Gastrocnemius medialis (tissue), 4 donors: ENCODE data around the gene SARS2. TPM values are rescaled to one million over a fixed set of nuclear protein-coding genes. Genes with fewer than 3 reads are reported as not detected.

Experiments used
- ATAC-seq, 2 donors: fragments of 150-250 bp; one replicate each; pipeline ENCODE4 v1.9.1; 2016
- DNase-seq, 2 donors: peaks; one replicate each; pipeline ENCODE4 v3.0.0-alpha.2; 2019
- H3K27ac ChIP-seq, 4 donors: fragments of 200-600 bp; sonication (generic); 1 replicate in 1 of 4; 2 replicates in 3 of 4; pipeline ENCODE4 v1.5.1; 2016 to 2018; ENCODE audit warnings: mild to moderate bottlenecking in 2 of 4, moderate library complexity in 1 of 4
- H3K27me3 ChIP-seq, 3 donors: fragments of 200-600 bp; sonication (generic) in 2 of 3; 1 replicate in 1 of 3; 2 replicates in 2 of 3; pipeline versions ENCODE4 v1.5.1 to v1.6.0; 2016 to 2019; ENCODE audit warnings: mild to moderate bottlenecking in 1 of 3, moderate library complexity in 1 of 3
- H3K36me3 ChIP-seq, 2 donors: fragments of 200-600 bp; sonication (generic) in 1 of 2; one replicate each; pipeline ENCODE4 v1.5.1; 2017 to 2018
- H3K4me1 ChIP-seq, 2 donors: fragments of 200-600 bp; sonication (generic) in 1 of 2; one replicate each; pipeline ENCODE4 v1.5.1; 2016 to 2017; ENCODE audit warnings: mild to moderate bottlenecking in 2 of 2
- H3K4me3 ChIP-seq, 4 donors: fragments of 200-600 bp; sonication (generic) in 3 of 4; 1 replicate in 1 of 4; 2 replicates in 3 of 4; pipeline ENCODE4 v1.5.1; 2016 to 2019; ENCODE audit warnings: mild to moderate bottlenecking in 2 of 4
- H3K9me3 ChIP-seq, 3 donors: fragments of 200-600 bp; sonication (generic) in 2 of 3; 1 replicate in 1 of 3; 2 replicates in 2 of 3; pipeline ENCODE4 v1.5.1; 2016 to 2019
- POLR2A ChIP-seq, 2 donors: fragments of 450-650 bp; IDR thresholded peaks; one replicate each; pipeline ENCODE4 v1.6.1; 2017; ENCODE audit warnings: antibody characterized with exemption in 2 of 2, mild to moderate bottlenecking in 2 of 2, moderate library complexity in 2 of 2
- in situ Hi-C, 4 donors: fragments of 200-750 bp; cut with MboI; loops; one replicate each; pipeline versions ENCODE4 v1.15.0 to v1.8.0; 2017; ENCODE audit warnings: low sequenced_read_pairs in 4 of 4
- intact Hi-C: fragments of 100-400 bp; cut with DNase I; formaldehyde crosslinking; loops from one replicate; pipeline ENCODE4 v1.15.1; 2023; ENCODE audit warnings: low total_unique reads
- total RNA-seq, 4 donors: library from RNA; depleted of rRNA; stranded (reverse); fragments of >200 nt; gene quantifications; one replicate each; pipeline versions ENCODE4 v1.1.0 to v1.2.3, GENCODE V29; 2016
- TF ChIP-seq, protein P1 (sequence below), 5 experiments: fragments of 450-650 bp in 3 of 5; fragments of 200-600 bp in 2 of 5; sonication (generic) in 2 of 5; IDR thresholded peaks in 4 of 5; conservative IDR thresholded peaks in 1 of 5; 1 replicate in 4 of 5; 2 replicates in 1 of 5; pipeline ENCODE4 v1.5.1; 2016 to 2019; ENCODE audit warnings: antibody characterized with exemption in 5 of 5, mild to moderate bottlenecking in 3 of 5, moderate library complexity in 3 of 5

SARS2 gene
- total RNA-seq, 4 donors from 2014 or later, result 12.1 to 30.0 (median 27.8) TPM

DNA sequence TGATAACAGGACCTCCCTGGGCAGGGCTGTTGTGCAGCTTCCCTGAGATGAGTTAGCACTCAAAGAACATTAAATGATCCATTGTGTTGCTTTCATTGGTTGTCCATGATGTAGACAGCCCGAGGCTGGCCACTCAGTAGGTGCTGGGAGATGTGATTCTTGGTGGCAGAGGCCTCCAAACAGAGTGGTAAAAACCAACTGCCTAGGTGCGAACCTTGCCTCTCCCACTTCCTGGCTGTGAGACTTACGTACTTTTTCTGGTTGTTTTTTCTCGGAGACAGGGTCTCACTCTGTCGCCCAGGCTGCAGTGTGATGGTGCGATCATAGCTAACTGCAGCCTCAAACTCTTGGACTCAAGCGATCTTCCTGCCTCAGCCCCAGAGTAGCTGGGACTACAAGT is 6.2 kb downstream of the SARS2 start:
- H3K27me3 ChIP-seq, result no peaks in the 10 kb centered on the region
- no peaks in the 10 kb centered on the region for H3K9me3 ChIP-seq
- in situ Hi-C loops, result loop anchor here in 2 of 4 donors (10.0 to 25.0 kb wide), 2 partner anchors 187 to 520 kb away; partner anchors contain the start of genes CAPN12 (in 2 of the 2) and FAM98C (in 1 of the 2)
- no peak overlapping the region for H3K4me3 ChIP-seq
- intact Hi-C loops, result no loop called here
- H3K27ac ChIP-seq, result no peak overlapping the region
- no peak for ATAC-seq
- H3K36me3 ChIP-seq, result peaks cover 0 to 18% of the 10 kb centered on the region in 2 donors
- TF ChIP-seq, protein P1, sequence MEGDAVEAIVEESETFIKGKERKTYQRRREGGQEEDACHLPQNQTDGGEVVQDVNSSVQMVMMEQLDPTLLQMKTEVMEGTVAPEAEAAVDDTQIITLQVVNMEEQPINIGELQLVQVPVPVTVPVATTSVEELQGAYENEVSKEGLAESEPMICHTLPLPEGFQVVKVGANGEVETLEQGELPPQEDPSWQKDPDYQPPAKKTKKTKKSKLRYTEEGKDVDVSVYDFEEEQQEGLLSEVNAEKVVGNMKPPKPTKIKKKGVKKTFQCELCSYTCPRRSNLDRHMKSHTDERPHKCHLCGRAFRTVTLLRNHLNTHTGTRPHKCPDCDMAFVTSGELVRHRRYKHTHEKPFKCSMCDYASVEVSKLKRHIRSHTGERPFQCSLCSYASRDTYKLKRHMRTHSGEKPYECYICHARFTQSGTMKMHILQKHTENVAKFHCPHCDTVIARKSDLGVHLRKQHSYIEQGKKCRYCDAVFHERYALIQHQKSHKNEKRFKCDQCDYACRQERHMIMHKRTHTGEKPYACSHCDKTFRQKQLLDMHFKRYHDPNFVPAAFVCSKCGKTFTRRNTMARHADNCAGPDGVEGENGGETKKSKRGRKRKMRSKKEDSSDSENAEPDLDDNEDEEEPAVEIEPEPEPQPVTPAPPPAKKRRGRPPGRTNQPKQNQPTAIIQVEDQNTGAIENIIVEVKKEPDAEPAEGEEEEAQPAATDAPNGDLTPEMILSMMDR (IDR thresholded peaks at IDR 0.05 in 4 of 5, conservative IDR thresholded peaks at IDR 0.05 in 1 of 5), result no peak
- TF ChIP-seq POLR2A (IDR thresholded peaks at IDR 0.05), result no peak
- peaks cover 0 to under 1% of the 10 kb centered on the region in 2 donors for H3K4me1 ChIP-seq
- no peak for DNase-seq

- TF ChIP-seq, protein P1 (IDR thresholded peaks at IDR 0.05 in 4 of 5, conservative IDR thresholded peaks at IDR 0.05 in 1 of 5), result no peak
- TF ChIP-seq POLR2A (IDR thresholded peaks at IDR 0.05), result no peak
- Histone ChIP-seq H3K36me3 (peaks cover 0 to 18% of the 10 kb centered on the region in 2 donors), H3K4me3 (no peak overlapping the region), H3K27ac (no peak overlapping the region), H3K27me3 (no peaks in the 10 kb centered on the region), H3K4me1 (no peaks in the 10 kb centered on the region), H3K9me3 (no peaks in the 10 kb centered on the region)
- intact Hi-C loops (no loop called here), in situ Hi-C loops (loop anchor here in 2 of 4 donors (10.0 to 25.0 kb wide), 2 partner anchors 185 to 518 kb away; partner anchors contain the start of genes CAPN12 (in 2 of the 2) and FAM98C (in 1 of the 2))
- ATAC-seq, result no peak
- DNase-seq, result no peak
These were observed 8.1 kb downstream of the SARS2 start for GRCh38 chr19:38922482-38922881.

GRCh38 chr19:38921420-38922274 is 8.9 kb downstream of the SARS2 start:
- H3K27me3 ChIP-seq, result no peaks in the 10 kb centered on the region
- ATAC-seq (no peak), DNase-seq (no peak)
- no peaks in the 10 kb centered on the region for H3K4me1 ChIP-seq
- in situ Hi-C loops (loop anchor here in 2 of 4 donors (10.0 to 25.0 kb wide), 2 partner anchors 184 to 517 kb away; partner anchors contain the start of genes CAPN12 (in 2 of the 2) and FAM98C (in 1 of the 2)), intact Hi-C loops (no loop called here)
- H3K27ac ChIP-seq, result no peak overlapping the region
- no peaks in the 10 kb centered on the region for H3K9me3 ChIP-seq
- no peak overlapping the region for H3K4me3 ChIP-seq
- H3K36me3 ChIP-seq, result peaks cover 0 to 18% of the 10 kb centered on the region in 2 donors
- TF ChIP-seq, protein P1 (IDR thresholded peaks at IDR 0.05 in 4 of 5, conservative IDR thresholded peaks at IDR 0.05 in 1 of 5), result no peak
- TF ChIP-seq POLR2A (IDR thresholded peaks at IDR 0.05), result no peak

DNA sequence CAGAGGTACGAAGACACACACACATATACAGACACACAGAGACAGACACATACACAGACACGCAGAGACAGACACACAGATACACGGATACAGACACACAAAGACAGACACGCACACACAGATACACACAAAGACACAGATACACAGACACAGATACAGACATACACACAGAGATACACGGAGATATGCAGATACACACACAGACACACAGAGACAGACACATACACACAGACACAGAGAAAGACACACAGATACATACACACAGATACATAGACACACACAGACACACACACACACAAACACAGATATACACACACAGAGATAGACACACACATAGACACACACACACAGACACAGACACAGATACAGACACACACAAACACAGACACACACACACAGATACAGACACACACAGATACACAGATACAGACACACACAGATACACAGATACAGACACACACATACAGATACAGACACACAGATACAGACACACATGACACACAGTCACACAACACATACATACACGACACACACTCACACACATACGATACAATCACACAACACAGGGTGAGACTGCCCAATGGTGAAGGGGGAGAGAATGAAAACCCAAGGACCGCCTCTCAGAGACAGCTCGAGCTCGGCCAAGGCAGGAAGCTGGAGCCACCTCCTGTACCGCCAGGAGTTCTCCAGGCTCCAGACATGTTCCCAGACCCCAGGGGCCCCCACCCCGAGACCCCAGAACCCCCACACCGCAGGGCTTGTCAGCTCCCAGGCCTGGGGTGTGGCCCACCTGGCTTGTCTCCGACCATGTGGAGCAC is 9.8 kb downstream of the SARS2 start:
- in situ Hi-C loops (loop anchor here in 2 of 4 donors (10.0 to 25.0 kb wide), 2 partner anchors 184 to 516 kb away; partner anchors contain the start of genes CAPN12 (in 2 of the 2) and FAM98C (in 1 of the 2)), intact Hi-C loops (no loop called here)
- Histone ChIP-seq H3K4me3 (no peak overlapping the region), H3K27ac (no peak overlapping the region), H3K27me3 (no peaks in the 10 kb centered on the region), H3K36me3 (peaks cover 0 to 16% of the 10 kb centered on the region in 2 donors), H3K4me1 (no peaks in the 10 kb centered on the region), H3K9me3 (no peaks in the 10 kb centered on the region)
- DNase-seq (no peak), ATAC-seq (no peak)
- no peak for TF ChIP-seq POLR2A (IDR thresholded peaks at IDR 0.05)
- TF ChIP-seq, protein P1 (IDR thresholded peaks at IDR 0.05 in 4 of 5, conservative IDR thresholded peaks at IDR 0.05 in 1 of 5), result no peak
